HCT116 (cell line): ENCODE results near the gene ST3GAL3. TPM values are rescaled to one million over a fixed set of nuclear protein-coding genes. Genes with fewer than 3 reads are reported as not detected.

ENCODE experiments used
- ATAC-seq: fragments of 200-7000 bp; cut with Tn5 transposase; 2 replicates; pipeline ENCODE4 v1.9.1; 2020; ENCODE audit warnings: mild to moderate bottlenecking, moderate library complexity
- BruUV-seq: library from RNA; stranded (reverse); fragments of 400-500 nt; replicated peaks from 2 replicates; lab custom pipeline; 2021; lab: Mats Ljungman, UMichigan
- CTCF ChIA-PET: fragments of 300-600 bp; sonication (Branson Sonifier 250); formaldehyde crosslinking; loops from one replicate; lab custom pipeline; 2021; ENCODE audit warnings: antibody characterized with exemption; lab: Charles Lee
- POLR2A ChIA-PET: fragments of 300-600, 350-600 bp; sonication (Branson Sonifier 250); formaldehyde crosslinking; loops from one replicate; lab custom pipeline; 2021; ENCODE audit warnings: antibody characterized with exemption; lab: Charles Lee
- RAD21 ChIA-PET, 2 experiments: fragments of 300-600 bp; sonication (Branson Sonifier 250); formaldehyde crosslinking; loops; one replicate each; lab custom pipeline; 2023; ENCODE audit warnings: low total read pairs in 2 of 2; ENCODE audit not compliant: uncharacterized antibody in 2 of 2, unreplicated experiment in 2 of 2, low non-redundant PET in 1 of 2; lab: Charles Lee
- DNase-seq: peaks from one replicate; pipeline ENCODE4 v3.0.0-alpha.2; 2010; ENCODE audit warnings: low read depth, low spot score
- H2AFZ ChIP-seq: fragments of 200-600 bp; shearing (Covaris generic), sonication (generic); 2 replicates; pipeline ENCODE4 v1.6.1; 2017; ENCODE audit warnings: low read depth, mixed run types, mixed read lengths, antibody characterized with exemption, low read length; ENCODE audit not compliant: poor library complexity, severe bottlenecking
- H3K27ac ChIP-seq: 2 replicates; pipeline ENCODE4 v1.5.1; 2012; ENCODE audit warnings: low read depth, low read length
- H3K27me3 ChIP-seq: fragments of 200-600 bp; sonication (generic); 2 replicates; pipeline ENCODE4 v1.6.1; 2016; ENCODE audit warnings: mixed run types, low read length, mixed read lengths; ENCODE audit not compliant: insufficient read depth
- H3K36me3 ChIP-seq, 2 experiments: fragments of 200-500 bp in 1 of 2; fragments of 200-600 bp in 1 of 2; sonication (Bioruptor generic) in 1 of 2; sonication (generic) in 1 of 2; 2 replicates each; pipeline versions ENCODE4 v1.5.1 to v1.6.1; 2014 to 2016; ENCODE audit warnings: low read length in 2 of 2, inconsistent platforms in 1 of 2, mixed read lengths in 1 of 2, mixed run types in 1 of 2; ENCODE audit not compliant: insufficient read depth in 2 of 2, control insufficient read depth in 1 of 2
- H3K4me1 ChIP-seq, 2 experiments: fragments of 200-600 bp in 1 of 2; sonication (generic) in 1 of 2; 2 replicates each; pipeline versions ENCODE4 v1.5.1 to v1.6.1; 2012 to 2017; ENCODE audit warnings: low read length in 2 of 2, inconsistent platforms in 1 of 2, mild to moderate bottlenecking in 1 of 2, mixed read lengths in 1 of 2, mixed run types in 1 of 2, moderate library complexity in 1 of 2; ENCODE audit not compliant: insufficient read depth in 2 of 2, control insufficient read depth in 1 of 2
- H3K4me2 ChIP-seq: fragments of 200-600 bp; sonication (generic); 2 replicates; pipeline ENCODE4 v1.6.1; 2017; ENCODE audit warnings: mixed run types, low read length, mixed read lengths
- H3K4me3 ChIP-seq, 2 experiments: fragments of 200-600 bp in 1 of 2; sonication (generic) in 1 of 2; replicated peaks in 1 of 2; 2 replicates each; pipeline ENCODE4 v1.5.1; 2011 to 2016; ENCODE audit warnings: low read length in 2 of 2, control low read depth in 1 of 2, low read depth in 1 of 2, mild to moderate bottlenecking in 1 of 2, mixed read lengths in 1 of 2, mixed run types in 1 of 2
- H3K79me2 ChIP-seq: fragments of 200-600 bp; sonication (generic); 2 replicates; pipeline ENCODE4 v1.6.1; 2017; ENCODE audit warnings: mild to moderate bottlenecking, mixed run types, low read length, moderate library complexity, mixed read lengths; ENCODE audit not compliant: insufficient read depth
- H3K9ac ChIP-seq: fragments of 200-600 bp; sonication (generic); 2 replicates; pipeline ENCODE4 v1.6.1; 2016; ENCODE audit warnings: low read length, mixed read lengths
- H3K9me2 ChIP-seq: fragments of 200-600 bp; sonication (generic), shearing (Covaris generic); 2 replicates; pipeline ENCODE4 v1.6.1; 2017; ENCODE audit warnings: mixed run types, mild to moderate bottlenecking, moderate library complexity; ENCODE audit not compliant: insufficient read depth
- H3K9me3 ChIP-seq, 2 experiments: fragments of 200-500 bp in 1 of 2; fragments of 200-600 bp in 1 of 2; sonication (Bioruptor generic) in 1 of 2; sonication (generic) in 1 of 2; 2 replicates each; pipeline ENCODE4 v1.6.1; 2014 to 2017; ENCODE audit warnings: low read length in 2 of 2, mixed read lengths in 2 of 2, inconsistent platforms in 1 of 2, low read depth in 1 of 2, mild to moderate bottlenecking in 1 of 2, mixed run types in 1 of 2, moderate library complexity in 1 of 2; ENCODE audit not compliant: control insufficient read depth in 1 of 2, insufficient read depth in 1 of 2
- H4K20me1 ChIP-seq: fragments of 200-600 bp; sonication (generic), shearing (Covaris generic); 2 replicates; pipeline ENCODE4 v1.6.1; 2017; ENCODE audit warnings: mixed run types, mild to moderate bottlenecking, moderate library complexity; ENCODE audit not compliant: insufficient read depth
- CBX3 ChIP-seq: IDR thresholded peaks from 2 replicates; pipeline ENCODE4 v1.6.1; 2012; ENCODE audit warnings: low read depth
- EZH2phosphoT487 ChIP-seq: fragments of 200-600 bp; IDR thresholded peaks from 2 replicates; pipeline ENCODE4 v1.6.1; 2018; ENCODE audit warnings: antibody characterized with exemption, borderline replicate concordance
- FOSL1 ChIP-seq: IDR thresholded peaks from 2 replicates; pipeline ENCODE4 v1.6.1; 2012; ENCODE audit warnings: low read depth
- RAD21 ChIP-seq: IDR thresholded peaks from 2 replicates; pipeline ENCODE4 v1.6.1; 2012; ENCODE audit warnings: low read depth, mild to moderate bottlenecking
- SIN3A ChIP-seq: IDR thresholded peaks from 2 replicates; pipeline ENCODE4 v1.6.1; 2012; ENCODE audit warnings: low read depth
- SRF ChIP-seq: IDR thresholded peaks from 2 replicates; pipeline ENCODE4 v1.6.1; 2012; ENCODE audit warnings: low read depth
- TCF7L2 ChIP-seq: IDR thresholded peaks from 2 replicates; pipeline ENCODE4 v1.7.0; 2011; ENCODE audit warnings: borderline replicate concordance, inconsistent platforms; ENCODE audit not compliant: insufficient read depth, insufficient read length; ENCODE audit errors: extremely low read depth
- YY1 ChIP-seq: IDR thresholded peaks from 2 replicates; pipeline ENCODE4 v1.6.1; 2011; ENCODE audit warnings: low read length, low read depth, moderate library complexity, mild to moderate bottlenecking; ENCODE audit not compliant: insufficient replicate concordance; ENCODE audit errors: extremely low read depth
- ZFX ChIP-seq: fragments of 450-650 bp; IDR thresholded peaks from 2 replicates; pipeline ENCODE4 v1.6.1; 2017
- ZNF274 ChIP-seq: fragments of 200-500 bp; sonication (Bioruptor generic); IDR thresholded peaks from 2 replicates; pipeline ENCODE4 v1.6.1; 2014; ENCODE audit warnings: mild to moderate bottlenecking, low read depth, low read length, inconsistent platforms
- intact Hi-C: fragments of 100-400 bp; cut with micrococcal nuclease; formaldehyde crosslinking; loops from 2 replicates; pipeline ENCODE4 v1.10.0; 2022
- total RNA-seq: library from RNA; stranded (reverse); gene quantifications from one replicate; pipeline ENCODE4 v1.2.1, GENCODE V29; 2021; ENCODE audit not compliant: unreplicated experiment
- TF ChIP-seq, protein P1 (sequence below): IDR thresholded peaks from 2 replicates; pipeline ENCODE4 v1.6.1; 2012
- TF ChIP-seq, protein P2 (sequence below): IDR thresholded peaks from 2 replicates; pipeline ENCODE4 v1.6.1; 2012; ENCODE audit warnings: low read depth
- TF ChIP-seq, protein P3 (sequence below): IDR thresholded peaks from 2 replicates; pipeline ENCODE4 v1.6.1; 2012

ST3GAL3 gene
- total RNA-seq, 1 experiment from 2014 or later = 7.2 TPM

DNA sequence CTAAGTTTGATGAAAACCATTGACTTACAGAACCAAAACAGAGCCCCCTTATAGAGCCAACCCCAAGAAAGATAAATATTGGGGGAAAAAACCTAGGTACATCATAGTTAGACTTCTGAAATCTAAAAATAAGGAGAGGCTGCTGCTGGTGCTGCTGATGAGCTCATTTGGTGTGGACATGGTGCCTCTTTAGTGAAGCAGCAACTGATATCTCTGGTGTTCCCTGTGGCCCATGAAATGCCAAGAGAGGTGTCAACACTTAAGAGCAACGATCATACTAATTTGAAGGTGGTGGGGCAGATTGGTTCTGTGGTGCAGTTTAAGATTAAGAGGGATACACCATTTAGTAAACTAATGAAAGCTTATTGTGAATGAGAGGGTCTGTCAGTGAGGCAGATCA lies 35.9 kb downstream of the ST3GAL3 start:
- ATAC-seq = no peak
- RAD21 ChIA-PET = no interaction called here
- TF ChIP-seq SRF (no peak), SIN3A (no peak), TCF7L2 (no peak), YY1 (no peak), CBX3 (no peak), ZFX (no peak), FOSL1 (no peak), RAD21 (no peak), ZNF274 (no peak), EZH2phosphoT487 (no peak)
- TF ChIP-seq, protein P1, sequence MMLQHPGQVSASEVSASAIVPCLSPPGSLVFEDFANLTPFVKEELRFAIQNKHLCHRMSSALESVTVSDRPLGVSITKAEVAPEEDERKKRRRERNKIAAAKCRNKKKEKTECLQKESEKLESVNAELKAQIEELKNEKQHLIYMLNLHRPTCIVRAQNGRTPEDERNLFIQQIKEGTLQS = no peak
- TF ChIP-seq, protein P2, sequence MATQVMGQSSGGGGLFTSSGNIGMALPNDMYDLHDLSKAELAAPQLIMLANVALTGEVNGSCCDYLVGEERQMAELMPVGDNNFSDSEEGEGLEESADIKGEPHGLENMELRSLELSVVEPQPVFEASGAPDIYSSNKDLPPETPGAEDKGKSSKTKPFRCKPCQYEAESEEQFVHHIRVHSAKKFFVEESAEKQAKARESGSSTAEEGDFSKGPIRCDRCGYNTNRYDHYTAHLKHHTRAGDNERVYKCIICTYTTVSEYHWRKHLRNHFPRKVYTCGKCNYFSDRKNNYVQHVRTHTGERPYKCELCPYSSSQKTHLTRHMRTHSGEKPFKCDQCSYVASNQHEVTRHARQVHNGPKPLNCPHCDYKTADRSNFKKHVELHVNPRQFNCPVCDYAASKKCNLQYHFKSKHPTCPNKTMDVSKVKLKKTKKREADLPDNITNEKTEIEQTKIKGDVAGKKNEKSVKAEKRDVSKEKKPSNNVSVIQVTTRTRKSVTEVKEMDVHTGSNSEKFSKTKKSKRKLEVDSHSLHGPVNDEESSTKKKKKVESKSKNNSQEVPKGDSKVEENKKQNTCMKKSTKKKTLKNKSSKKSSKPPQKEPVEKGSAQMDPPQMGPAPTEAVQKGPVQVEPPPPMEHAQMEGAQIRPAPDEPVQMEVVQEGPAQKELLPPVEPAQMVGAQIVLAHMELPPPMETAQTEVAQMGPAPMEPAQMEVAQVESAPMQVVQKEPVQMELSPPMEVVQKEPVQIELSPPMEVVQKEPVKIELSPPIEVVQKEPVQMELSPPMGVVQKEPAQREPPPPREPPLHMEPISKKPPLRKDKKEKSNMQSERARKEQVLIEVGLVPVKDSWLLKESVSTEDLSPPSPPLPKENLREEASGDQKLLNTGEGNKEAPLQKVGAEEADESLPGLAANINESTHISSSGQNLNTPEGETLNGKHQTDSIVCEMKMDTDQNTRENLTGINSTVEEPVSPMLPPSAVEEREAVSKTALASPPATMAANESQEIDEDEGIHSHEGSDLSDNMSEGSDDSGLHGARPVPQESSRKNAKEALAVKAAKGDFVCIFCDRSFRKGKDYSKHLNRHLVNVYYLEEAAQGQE = no peak
- TF ChIP-seq, protein P3, sequence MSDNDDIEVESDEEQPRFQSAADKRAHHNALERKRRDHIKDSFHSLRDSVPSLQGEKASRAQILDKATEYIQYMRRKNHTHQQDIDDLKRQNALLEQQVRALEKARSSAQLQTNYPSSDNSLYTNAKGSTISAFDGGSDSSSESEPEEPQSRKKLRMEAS = no peak
- TF ChIP-seq, all 23 proteins: peak for 0
- no peak overlapping the region for H3K27ac ChIP-seq
- H3K4me2 ChIP-seq = no peak overlapping the region
- no peaks in the 10 kb centered on the region for H3K9me3 ChIP-seq
- no peaks in the 10 kb centered on the region for H3K36me3 ChIP-seq
- ChIA-PET POLR2A (no interaction called here), CTCF (no interaction called here)
- DNase-seq = no peak
- H3K79me2 ChIP-seq = no peaks in the 10 kb centered on the region
- H3K27me3 ChIP-seq = no peaks in the 10 kb centered on the region
- intact Hi-C loops = no loop called here
- no peak overlapping the region for H3K9ac ChIP-seq
- no peak overlapping the region for H2AFZ ChIP-seq
- no peak overlapping the region for H3K4me3 ChIP-seq
- no peaks in the 10 kb centered on the region for H4K20me1 ChIP-seq
- no TSS peak for BruUV-seq
- peaks cover 0 to 4% of the 10 kb centered on the region in 2 experiments; a peak in 1 of 4 replicates for H3K4me1 ChIP-seq
- no peaks in the 10 kb centered on the region for H3K9me2 ChIP-seq
